ENCODE data around the gene BOLA3.

DNA sequence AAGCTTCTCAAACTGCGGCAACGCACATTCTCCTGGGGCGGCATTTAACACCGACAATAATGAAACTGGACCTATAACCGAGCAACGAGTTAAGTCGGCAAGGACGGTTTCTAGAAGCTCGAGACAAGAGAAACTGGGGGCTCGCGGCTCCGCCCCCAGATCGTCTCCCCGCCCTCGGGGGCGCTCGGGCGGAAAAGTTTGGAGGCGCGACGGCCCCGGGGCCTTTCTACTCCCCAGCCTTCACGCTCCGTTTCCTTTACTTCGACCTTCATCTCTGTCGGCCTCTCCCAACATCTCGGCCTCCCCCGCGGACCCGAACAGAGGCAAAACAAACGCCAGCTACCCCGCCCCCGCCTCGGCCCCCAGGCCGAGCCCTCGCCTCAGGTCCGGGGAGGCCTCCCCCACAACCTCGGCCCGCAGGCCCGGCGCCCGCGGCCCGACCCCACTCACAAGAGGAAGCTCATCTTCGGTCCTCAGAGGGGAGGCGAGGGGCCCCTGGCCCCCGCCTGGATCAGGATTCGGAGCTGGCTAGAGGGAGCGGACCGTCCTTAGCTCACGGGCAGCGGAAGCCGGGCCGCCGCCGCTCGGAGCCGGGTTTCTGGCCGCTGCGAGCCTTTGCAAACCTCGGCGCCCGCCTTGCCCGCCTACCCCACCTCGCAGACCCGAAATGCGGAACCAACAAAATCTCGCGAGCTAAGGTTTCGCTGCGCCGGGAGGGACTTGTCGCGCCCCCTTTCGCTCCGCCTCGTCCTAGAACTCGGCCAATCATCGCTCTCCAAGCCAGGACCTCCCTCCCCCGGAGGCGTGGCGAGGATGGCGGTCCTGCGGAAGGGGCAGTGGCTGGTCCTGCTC, 30.7 kb upstream of the BOLA3 start, which contains the start of gene MOB1A:
- TF ChIP-seq, protein P1, sequence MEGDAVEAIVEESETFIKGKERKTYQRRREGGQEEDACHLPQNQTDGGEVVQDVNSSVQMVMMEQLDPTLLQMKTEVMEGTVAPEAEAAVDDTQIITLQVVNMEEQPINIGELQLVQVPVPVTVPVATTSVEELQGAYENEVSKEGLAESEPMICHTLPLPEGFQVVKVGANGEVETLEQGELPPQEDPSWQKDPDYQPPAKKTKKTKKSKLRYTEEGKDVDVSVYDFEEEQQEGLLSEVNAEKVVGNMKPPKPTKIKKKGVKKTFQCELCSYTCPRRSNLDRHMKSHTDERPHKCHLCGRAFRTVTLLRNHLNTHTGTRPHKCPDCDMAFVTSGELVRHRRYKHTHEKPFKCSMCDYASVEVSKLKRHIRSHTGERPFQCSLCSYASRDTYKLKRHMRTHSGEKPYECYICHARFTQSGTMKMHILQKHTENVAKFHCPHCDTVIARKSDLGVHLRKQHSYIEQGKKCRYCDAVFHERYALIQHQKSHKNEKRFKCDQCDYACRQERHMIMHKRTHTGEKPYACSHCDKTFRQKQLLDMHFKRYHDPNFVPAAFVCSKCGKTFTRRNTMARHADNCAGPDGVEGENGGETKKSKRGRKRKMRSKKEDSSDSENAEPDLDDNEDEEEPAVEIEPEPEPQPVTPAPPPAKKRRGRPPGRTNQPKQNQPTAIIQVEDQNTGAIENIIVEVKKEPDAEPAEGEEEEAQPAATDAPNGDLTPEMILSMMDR (IDR thresholded peaks at IDR 0.05) = no peak
- TF ChIP-seq POLR2AphosphoS5 (IDR thresholded peaks at IDR 0.05) (peak; percentile 94 to 97 (median 96)), POLR2A (IDR thresholded peaks at IDR 0.05) (peak; percentile 94)

Measured in transverse colon (tissue), 4 donors.